Peyer's patch (tissue), 4 donors: ENCODE data around the gene ZC3H18. TPM values are rescaled to one million over a fixed set of nuclear protein-coding genes. Genes with fewer than 3 reads are reported as not detected.

Experiments
- DNase-seq, 3 donors: peaks; one replicate each; pipeline ENCODE4 v3.0.0-alpha.2; 2017 to 2019
- H3K27ac ChIP-seq, 4 donors: fragments of 200-600 bp; sonication (generic); one replicate each; pipeline ENCODE4 v1.5.1; 2016 to 2019
- H3K27me3 ChIP-seq, 2 donors: fragments of 200-600 bp; sonication (generic); one replicate each; pipeline ENCODE4 v1.5.1; 2019
- H3K36me3 ChIP-seq, 3 donors: fragments of 200-600 bp; sonication (generic); one replicate each; pipeline ENCODE4 v1.5.1; 2016 to 2019
- H3K4me1 ChIP-seq, 4 donors: fragments of 200-600 bp; sonication (generic); one replicate each; pipeline ENCODE4 v1.5.1; 2016 to 2019
- H3K4me3 ChIP-seq, 4 donors: fragments of 200-600 bp; sonication (generic); 1 replicate in 3 of 4; 2 replicates in 1 of 4; pipeline ENCODE4 v1.5.1; 2016 to 2019; ENCODE audit warnings: mild to moderate bottlenecking in 1 of 4
- H3K9me3 ChIP-seq, 4 donors: fragments of 200-600 bp; sonication (generic); one replicate each; pipeline ENCODE4 v1.5.1; 2016 to 2019; ENCODE audit warnings: mild to moderate bottlenecking in 1 of 4
- POLR2A ChIP-seq, 2 donors: fragments of 450-650 bp; IDR thresholded peaks; one replicate each; pipeline ENCODE4 v1.5.1; 2017; ENCODE audit warnings: antibody characterized with exemption in 2 of 2, mild to moderate bottlenecking in 2 of 2, moderate library complexity in 2 of 2
- total RNA-seq, 4 donors: library from RNA; depleted of rRNA; stranded (reverse); fragments of >200 nt; gene quantifications; one replicate each; pipeline ENCODE4 v1.1.0, GENCODE V29; 2016
- TF ChIP-seq, protein P1 (sequence below), 6 experiments: fragments of 450-650 bp in 4 of 6; fragments of 200-600 bp in 2 of 6; sonication (generic) in 1 of 6; IDR thresholded peaks; one replicate each; pipeline ENCODE4 v1.5.1; 2017 to 2019; ENCODE audit warnings: antibody characterized with exemption in 6 of 6, mild to moderate bottlenecking in 3 of 6, moderate library complexity in 1 of 6

The ZC3H18 gene
- total RNA-seq, 4 donors from 2014 or later: 22.8 to 47.0 (median 32.9) TPM

DNA sequence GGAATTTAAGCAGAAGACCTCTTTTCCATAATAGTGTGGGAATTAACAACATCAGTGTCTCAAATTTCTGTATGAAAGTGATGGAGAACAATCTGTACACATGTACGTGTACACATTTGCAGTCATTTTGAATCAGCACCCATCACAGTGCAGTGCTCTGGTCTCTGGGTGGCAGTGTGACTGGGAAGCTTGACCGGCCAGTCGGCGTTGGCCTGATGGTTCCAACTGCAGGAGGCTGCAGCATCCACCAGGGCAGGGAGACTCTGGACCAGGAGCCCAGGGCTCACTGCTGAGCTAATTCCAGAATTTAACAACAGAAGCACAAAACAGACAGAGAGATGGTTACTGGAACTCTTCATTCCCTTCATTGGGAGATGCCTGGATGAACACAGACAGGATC, 17.9 kb downstream of the ZC3H18 start:
- no peak overlapping the region for H3K27ac ChIP-seq
- H3K9me3 ChIP-seq: no peaks in the 10 kb centered on the region
- peaks cover 0 to 57% (median 3%) of the 10 kb centered on the region in 3 donors for H3K36me3 ChIP-seq
- H3K4me3 ChIP-seq: no peak overlapping the region
- no peak for DNase-seq
- TF ChIP-seq, protein P1, sequence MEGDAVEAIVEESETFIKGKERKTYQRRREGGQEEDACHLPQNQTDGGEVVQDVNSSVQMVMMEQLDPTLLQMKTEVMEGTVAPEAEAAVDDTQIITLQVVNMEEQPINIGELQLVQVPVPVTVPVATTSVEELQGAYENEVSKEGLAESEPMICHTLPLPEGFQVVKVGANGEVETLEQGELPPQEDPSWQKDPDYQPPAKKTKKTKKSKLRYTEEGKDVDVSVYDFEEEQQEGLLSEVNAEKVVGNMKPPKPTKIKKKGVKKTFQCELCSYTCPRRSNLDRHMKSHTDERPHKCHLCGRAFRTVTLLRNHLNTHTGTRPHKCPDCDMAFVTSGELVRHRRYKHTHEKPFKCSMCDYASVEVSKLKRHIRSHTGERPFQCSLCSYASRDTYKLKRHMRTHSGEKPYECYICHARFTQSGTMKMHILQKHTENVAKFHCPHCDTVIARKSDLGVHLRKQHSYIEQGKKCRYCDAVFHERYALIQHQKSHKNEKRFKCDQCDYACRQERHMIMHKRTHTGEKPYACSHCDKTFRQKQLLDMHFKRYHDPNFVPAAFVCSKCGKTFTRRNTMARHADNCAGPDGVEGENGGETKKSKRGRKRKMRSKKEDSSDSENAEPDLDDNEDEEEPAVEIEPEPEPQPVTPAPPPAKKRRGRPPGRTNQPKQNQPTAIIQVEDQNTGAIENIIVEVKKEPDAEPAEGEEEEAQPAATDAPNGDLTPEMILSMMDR (IDR thresholded peaks at IDR 0.05): no peak
- TF ChIP-seq POLR2A (IDR thresholded peaks at IDR 0.05): no peak
- no peaks in the 10 kb centered on the region for H3K4me1 ChIP-seq
- H3K27me3 ChIP-seq: no peaks in the 10 kb centered on the region

GRCh38 chr16:88588754-88589153, 18.6 kb downstream of the ZC3H18 start:
- no peak overlapping the region for H3K27ac ChIP-seq

GRCh38 chr16:88589441-88589840, 19.2 kb downstream of the ZC3H18 start:
- Histone ChIP-seq H3K36me3 (peaks cover 0 to 62% (median 3%) of the 10 kb centered on the region in 3 donors), H3K4me1 (no peaks in the 10 kb centered on the region), H3K9me3 (no peaks in the 10 kb centered on the region), H3K4me3 (no peak overlapping the region), H3K27me3 (no peaks in the 10 kb centered on the region), H3K27ac (no peak overlapping the region)
- DNase-seq: no peak
- TF ChIP-seq, protein P1 (IDR thresholded peaks at IDR 0.05): no peak
- TF ChIP-seq POLR2A (IDR thresholded peaks at IDR 0.05): no peak

More at GRCh38 chr16:88588754-88589153, 18.6 kb downstream of the ZC3H18 start:
- H3K9me3 ChIP-seq: no peaks in the 10 kb centered on the region
- no peaks in the 10 kb centered on the region for H3K4me1 ChIP-seq
- no peak overlapping the region for H3K4me3 ChIP-seq
- no peak for DNase-seq
- TF ChIP-seq POLR2A (IDR thresholded peaks at IDR 0.05): no peak
- TF ChIP-seq, protein P1 (IDR thresholded peaks at IDR 0.05): no peak
- H3K27me3 ChIP-seq: no peaks in the 10 kb centered on the region
- peaks cover 0 to 59% (median 3%) of the 10 kb centered on the region in 3 donors for H3K36me3 ChIP-seq

DNA sequence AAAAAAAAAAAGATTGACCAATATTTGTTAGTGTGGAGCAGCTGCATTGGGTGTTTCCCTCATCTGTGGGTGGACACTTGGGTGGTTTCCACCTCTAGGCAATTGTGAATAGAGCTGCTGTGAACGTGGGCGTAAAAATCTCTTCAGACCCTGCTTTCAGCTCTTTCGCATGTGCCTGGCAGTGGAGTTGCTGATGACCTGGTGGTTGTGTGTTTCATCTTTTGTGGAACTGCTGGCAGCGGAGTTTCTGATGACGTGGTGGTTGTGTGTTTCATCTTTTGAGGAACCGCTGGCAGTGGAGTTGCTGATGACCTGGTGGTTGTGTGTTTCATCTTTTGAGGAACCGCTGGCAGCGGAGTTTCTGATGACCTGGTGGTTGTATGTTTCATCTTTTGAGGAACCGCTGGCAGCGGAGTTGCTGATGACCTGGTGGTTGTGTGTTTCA, 21.4 kb downstream of the ZC3H18 start:
- peak in 2 of 3 donors; percentile 41 to 68 for DNase-seq
- H3K4me3 ChIP-seq: no peak overlapping the region
- no peaks in the 10 kb centered on the region for H3K9me3 ChIP-seq
- H3K4me1 ChIP-seq: no peaks in the 10 kb centered on the region
- no peaks in the 10 kb centered on the region for H3K27me3 ChIP-seq
- peaks cover 0 to 56% (median 3%) of the 10 kb centered on the region in 3 donors for H3K36me3 ChIP-seq
- H3K27ac ChIP-seq: no peak overlapping the region
- TF ChIP-seq, protein P1 (IDR thresholded peaks at IDR 0.05): no peak
- TF ChIP-seq POLR2A (IDR thresholded peaks at IDR 0.05): no peak

DNA sequence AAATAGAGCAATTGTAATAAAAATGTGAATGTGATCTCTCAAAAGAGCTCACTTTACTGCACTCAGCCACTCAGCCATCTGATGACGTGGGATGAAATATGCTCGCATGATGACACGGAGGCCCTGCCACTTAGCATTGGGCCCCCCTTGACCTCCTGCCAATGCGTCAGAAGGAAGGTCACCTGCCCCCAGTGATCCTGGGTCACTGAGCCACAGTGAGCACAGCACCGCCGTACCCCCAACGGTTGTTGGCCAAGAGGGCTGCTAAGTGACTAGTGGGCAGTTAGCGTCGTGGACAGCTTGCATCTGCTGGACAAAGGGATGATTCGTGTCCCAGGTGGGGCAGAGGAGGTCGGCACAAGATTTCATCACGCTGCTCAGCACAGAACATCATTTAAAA, 22.9 kb downstream of the ZC3H18 start:
- no peaks in the 10 kb centered on the region for H3K27me3 ChIP-seq
- TF ChIP-seq POLR2A (IDR thresholded peaks at IDR 0.05): no peak
- TF ChIP-seq, protein P1 (IDR thresholded peaks at IDR 0.05): no peak
- DNase-seq: no peak
- H3K27ac ChIP-seq: no peak overlapping the region
- no peak overlapping the region for H3K4me3 ChIP-seq
- no peaks in the 10 kb centered on the region for H3K9me3 ChIP-seq
- H3K36me3 ChIP-seq: peaks cover 0 to 46% (median 0%) of the 10 kb centered on the region in 3 donors
- no peaks in the 10 kb centered on the region for H3K4me1 ChIP-seq

DNA sequence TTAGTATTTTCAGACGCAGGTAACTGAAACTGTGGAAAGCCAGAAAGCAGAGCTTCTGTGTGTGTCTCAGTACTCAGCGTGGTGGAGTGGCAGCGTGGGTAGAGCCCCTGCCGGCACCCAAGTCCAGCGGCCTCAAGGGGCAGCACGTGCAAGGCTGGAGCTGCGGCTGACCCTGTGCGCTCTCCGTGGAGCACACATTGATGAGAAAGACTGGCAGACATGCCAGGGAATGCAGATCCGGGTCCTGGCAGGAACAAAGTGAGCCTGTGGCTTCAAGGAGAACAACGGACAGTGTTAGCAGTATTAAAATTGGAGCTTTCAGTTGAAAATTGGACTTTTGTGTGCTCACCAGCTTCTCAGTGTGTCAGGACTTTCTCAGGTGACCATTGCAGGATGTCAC, 23.3 kb downstream of the ZC3H18 start:
- Histone ChIP-seq H3K36me3 (peaks cover 0 to 47% (median 0%) of the 10 kb centered on the region in 3 donors), H3K4me1 (no peaks in the 10 kb centered on the region), H3K27me3 (no peaks in the 10 kb centered on the region), H3K4me3 (no peak overlapping the region), H3K27ac (no peak overlapping the region), H3K9me3 (no peaks in the 10 kb centered on the region)
- TF ChIP-seq POLR2A (IDR thresholded peaks at IDR 0.05): no peak
- TF ChIP-seq, protein P1 (IDR thresholded peaks at IDR 0.05): no peak
- DNase-seq: no peak
